HCT116 (cell line): ENCODE results near the gene PKNOX2.

Source experiments
- CTCF ChIP-seq, 3 experiments: fragments of 200-600 bp in 1 of 3; sonication (generic) in 1 of 3; IDR thresholded peaks in 2 of 3; conservative IDR thresholded peaks in 1 of 3; 2 replicates each; pipeline ENCODE4 v1.5.1; 2012 to 2017; ENCODE audit warnings: low read depth in 2 of 3, low read length in 2 of 3, antibody characterized with exemption in 1 of 3, borderline replicate concordance in 1 of 3, control low read depth in 1 of 3, mild to moderate bottlenecking in 1 of 3, mixed read lengths in 1 of 3, mixed run types in 1 of 3, moderate library complexity in 1 of 3; ENCODE audit not compliant: insufficient read depth in 1 of 3
- EGR1 ChIP-seq: IDR thresholded peaks from 2 replicates; pipeline ENCODE4 v1.6.1; 2012; ENCODE audit warnings: low read depth
- EZH2 ChIP-seq: fragments of 200-600 bp; sonication (generic); IDR thresholded peaks from 2 replicates; pipeline ENCODE4 v1.6.1; 2017; ENCODE audit warnings: antibody characterized with exemption, mixed run types
- POLR2A ChIP-seq: IDR thresholded peaks from 2 replicates; pipeline ENCODE4 v1.7.0; 2011; ENCODE audit warnings: borderline replicate concordance; ENCODE audit not compliant: insufficient read depth, insufficient read length; ENCODE audit errors: extremely low read depth

- TF ChIP-seq EZH2 (no peak), CTCF (IDR thresholded peaks at IDR 0.05 in 2 of 3, conservative IDR thresholded peaks at IDR 0.05 in 1 of 3; ENCODE audit: borderline replicate concordance in 1 of 3, insufficient read depth in 1 of 3, low read depth in 2 of 3, low read length in 2 of 3) (no peak), POLR2A (no peak), EGR1 (no peak)
These were observed 300.7 kb downstream of the PKNOX2 start for GRCh38 chr11:125465255-125465654.
